Measurements from ENCODE around the gene MSMO1.
"Not testable (repeated sequence)": the region's sequence is repeated elsewhere in the genome, so short reads cannot be mapped to it uniquely, and the experiment has no call there.

MSMO1 gene

DNA sequence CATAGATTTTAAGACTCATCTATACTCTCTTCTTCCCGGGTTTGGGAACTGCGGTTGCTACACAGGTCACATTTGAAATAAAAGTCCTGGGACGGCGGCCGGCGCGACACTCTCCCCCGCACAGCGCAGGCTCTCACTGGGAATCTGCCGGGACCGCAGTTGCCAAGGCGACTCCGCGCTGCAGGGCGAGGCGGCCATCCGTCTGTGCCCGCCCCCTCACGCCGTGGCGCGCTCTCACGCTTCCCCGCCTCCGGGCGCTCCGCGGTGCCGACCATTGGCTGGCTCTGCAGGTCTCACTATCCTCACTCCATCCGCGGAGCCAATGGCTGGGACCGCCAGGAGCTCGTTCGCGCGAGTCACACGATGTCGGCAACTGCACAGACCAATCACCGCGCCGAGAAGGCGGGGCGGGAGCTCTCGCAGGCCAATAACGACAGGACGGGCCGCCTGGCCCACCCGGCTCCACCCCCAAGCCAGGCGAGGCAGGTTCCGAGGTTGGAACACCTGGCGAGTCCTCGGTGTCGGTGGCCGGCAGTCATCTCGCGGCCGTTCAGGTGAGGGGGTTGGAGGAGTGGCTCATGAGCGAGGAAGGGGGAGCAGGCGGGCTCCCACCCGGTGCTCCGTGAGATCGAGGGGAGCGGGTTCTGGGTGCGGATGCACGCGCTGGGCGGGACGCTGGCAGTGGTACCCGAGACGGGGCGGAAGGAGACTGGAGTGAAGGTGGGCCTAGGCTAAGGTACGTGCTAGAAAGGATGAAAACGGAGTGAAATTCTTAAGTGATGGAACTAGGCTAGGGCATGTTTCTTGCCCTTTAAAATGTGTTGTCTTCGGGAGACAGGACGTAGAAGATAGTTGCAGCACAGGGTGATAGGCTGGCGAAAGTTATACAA, at the start of gene MSMO1:
Gene MSMO1 (plus strand): TSS at position 459 of the 890 bp plus-strand sequence. CDS start 5,702 bp downstream, outside the sequence.
- DNase-seq = peak; percentile 96

DNA sequence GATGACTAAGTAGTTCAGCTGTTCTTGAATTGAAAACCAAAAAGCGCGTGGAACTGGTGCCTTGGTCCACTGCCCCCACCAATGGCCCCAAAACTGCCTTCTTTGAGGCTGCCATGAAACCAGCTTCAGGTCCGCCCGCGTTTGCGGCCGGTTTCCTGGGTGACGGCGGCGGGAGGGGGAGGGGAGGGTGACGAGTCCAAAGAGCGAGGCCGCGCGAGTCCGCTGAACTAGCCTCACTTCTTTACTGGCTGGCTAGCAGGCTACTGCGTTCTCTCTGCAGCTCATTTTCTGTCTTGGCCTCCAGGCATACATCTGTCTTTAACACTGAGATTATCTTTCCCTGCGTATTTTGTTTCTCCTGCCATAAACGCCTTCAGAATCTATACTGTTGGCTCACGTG, 47.9 kb upstream of the MSMO1 start:
- not testable (repeated sequence) for DNase-seq

DNA sequence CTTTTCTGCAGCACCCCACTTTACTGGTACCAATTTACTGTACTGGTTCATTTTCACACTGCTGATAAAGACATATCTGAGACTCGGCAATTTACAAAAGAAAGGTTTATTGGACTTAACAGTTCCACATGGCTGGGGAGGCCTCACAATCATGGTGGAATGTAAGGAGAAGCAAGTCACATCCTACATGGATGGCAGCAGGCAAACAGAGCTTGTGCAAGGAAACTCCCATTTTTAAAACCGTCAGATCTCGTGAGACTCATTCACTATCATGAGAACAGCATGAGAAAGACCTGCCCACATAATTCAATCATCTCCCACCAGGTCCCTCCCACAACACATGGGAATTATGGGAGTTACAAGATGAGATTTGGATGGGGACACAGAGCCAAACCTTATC, 42.8 kb upstream of the MSMO1 start:
- DNase-seq = not testable (repeated sequence)

DNA sequence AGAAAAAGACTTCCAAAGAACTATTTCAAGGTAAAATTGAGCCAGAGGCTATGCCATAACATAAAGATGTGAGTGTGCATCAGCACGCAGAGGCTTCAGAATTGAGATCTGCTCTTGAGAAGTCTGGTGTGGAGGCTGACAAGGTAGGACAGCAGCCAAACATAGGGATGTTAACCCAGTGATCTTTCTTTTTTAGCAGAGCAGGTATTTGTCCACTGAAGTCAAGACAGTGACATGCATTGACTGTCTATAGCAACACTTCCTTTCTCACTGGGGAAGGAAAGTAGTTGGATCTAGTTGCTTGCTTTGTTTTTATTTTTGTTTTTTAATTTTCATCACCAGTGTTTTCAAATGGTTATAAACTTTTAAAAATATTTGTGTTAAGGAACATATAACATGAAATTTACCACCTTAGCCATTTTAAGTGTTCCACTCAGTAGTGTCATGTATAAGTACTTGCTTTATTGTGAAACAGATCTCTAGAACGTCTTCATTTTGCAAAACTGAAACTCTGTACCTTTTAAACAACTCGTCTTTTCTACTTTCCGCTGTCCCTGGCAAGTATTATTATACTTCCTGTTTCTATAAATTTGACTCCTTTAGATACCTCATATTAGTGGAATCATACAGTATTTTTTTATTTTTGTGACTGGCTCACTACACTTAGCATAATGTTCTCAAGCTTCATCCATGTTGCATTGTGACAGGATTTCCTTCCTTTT, 40.7 kb upstream of the MSMO1 start:
- not testable (repeated sequence) for DNase-seq

DNA sequence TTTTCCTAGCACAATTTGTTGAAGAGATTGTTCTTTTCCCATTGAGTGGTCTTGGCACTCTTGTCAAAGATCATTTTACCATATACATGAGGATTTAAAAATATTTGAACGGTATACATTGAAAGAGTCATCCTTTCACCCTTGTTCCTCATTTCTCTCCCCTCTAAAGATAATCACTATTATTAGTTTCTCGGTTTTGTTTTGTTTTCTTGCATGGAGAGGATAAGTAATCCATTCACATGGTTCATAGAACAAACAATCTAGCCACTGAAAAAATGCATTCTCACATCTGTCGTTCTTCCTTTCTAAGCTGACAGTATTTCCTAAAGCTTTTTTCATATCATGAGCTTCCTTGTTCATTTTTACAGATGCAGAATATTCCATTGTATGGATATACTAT, 39.2 kb upstream of the MSMO1 start:
- no peak for DNase-seq

DNA sequence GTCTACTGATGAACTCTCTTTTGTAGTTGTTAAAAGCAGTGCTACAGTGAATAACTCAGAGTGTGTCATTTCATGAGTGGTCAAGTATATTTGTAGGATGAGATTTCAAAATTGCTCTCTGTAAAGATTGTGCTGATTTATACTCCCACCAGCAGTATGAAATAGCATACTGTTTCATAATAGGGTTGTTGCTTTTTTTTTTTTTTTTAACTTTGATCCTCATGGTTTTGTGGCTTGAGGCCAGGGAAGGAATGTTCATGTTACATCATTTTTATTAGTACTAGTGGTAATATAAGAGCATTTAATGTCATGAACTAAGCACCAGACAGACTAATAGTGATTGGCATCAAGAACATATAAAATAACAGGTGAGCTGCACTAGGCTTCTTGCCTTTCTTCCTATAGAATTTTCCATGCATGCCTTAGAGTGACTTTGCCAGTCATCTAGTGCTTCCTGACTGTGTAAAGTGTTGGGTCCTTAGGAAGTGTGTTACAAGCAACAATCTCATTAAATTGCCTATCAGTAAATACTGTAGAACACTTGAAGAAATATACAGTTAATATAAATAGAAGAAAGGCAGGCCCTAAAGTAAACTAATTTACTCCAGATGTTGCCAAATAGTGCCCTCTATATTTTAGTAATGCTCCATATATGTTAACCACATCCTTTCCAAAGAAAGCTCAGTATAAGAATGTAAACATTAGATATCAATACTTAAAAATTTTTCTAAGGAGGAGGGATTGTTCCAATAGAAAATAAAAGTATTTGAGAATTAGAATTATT, 38.6 kb upstream of the MSMO1 start:
- no peak for DNase-seq

DNA sequence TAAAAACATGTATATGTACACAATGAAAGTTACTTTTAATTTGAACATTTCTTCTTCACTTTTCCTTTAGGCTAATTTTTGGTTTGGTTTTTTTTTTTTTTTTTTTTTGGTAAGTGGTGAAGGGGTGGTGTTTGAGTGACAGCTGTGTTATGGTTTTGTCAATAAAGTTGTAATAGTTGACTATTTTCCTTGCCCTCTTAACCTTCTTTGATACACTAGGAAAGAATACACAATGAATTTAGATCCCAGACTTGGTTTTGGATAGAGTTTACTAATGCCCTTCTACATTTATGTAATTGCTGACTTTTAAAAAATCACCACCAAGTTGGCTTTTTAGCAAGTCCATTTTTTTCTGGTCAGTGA, 38.1 kb upstream of the MSMO1 start:
- DNase-seq = no peak

DNA sequence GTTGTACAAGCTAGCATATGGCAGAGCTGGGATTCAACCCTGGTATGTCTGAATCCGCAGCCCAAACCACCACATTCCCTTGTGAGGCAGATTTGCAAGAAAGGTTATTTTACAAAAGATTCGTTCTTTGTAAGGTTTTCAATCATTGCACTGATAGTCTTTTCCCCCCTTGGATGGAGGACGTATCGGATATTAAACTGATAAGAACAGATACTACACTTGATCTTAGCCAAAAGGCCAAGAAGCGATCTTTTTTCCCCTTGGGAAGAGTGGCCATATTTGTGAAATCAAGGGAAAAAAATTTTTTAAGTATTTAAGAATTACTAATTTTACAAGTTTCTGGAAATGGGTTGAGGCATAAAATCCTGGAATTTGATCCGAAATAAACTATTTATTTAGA, 34.4 kb upstream of the MSMO1 start:
- no peak for DNase-seq

DNA sequence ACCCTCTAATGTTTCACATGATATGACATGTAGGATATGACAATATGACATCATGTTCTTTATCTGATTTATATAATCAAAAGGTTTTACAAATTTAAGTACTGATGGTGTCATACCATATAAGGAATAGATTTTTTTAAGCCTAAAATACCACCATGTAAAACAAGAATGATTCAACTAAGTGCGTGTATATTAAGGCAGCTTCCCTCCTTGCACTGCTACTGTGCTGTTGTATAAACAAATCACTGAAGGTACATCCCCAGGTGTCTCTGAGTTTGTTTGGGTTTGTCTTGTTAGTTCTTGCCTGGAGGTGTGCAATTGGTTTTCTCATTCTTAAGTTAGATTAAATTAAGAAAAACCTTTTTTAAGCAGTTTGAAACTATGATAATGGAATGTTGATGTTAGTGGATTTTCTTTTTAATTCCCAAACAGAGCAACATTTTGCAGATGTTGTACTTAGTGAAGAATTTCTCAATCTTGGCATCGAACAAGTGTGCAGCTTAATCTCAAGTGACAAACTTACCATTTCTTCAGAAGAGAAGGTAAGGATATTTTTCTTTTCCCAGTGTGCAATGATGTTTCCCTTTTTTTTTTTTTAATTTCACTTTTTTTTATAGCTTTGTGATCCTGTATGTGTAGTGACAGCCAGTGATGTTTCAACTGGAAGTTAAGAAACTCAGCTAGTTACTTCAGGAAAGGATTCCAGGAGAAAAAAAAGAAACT, 33.4 kb upstream of the MSMO1 start:
- DNase-seq = no peak

DNA sequence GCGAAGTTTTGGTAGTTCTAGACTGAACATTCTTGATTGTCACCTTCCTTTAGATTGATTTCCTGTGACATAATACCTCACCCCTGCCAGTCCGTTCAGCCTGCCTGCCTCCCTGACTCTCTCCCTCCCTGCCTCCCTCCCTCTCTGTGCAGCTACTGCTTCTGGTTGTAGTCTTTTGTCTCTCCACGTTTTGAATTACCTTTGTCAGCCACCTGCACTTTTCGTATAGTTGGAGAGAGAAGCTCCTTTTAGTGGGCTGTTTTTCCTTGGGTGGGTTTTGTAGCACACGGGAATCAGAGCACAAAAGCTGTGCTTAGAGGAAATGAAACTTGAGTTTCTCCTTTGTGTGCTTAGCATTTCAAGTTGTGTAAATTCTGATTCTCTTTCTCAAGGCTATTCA, 32.6 kb upstream of the MSMO1 start:
- no peak for DNase-seq

DNA sequence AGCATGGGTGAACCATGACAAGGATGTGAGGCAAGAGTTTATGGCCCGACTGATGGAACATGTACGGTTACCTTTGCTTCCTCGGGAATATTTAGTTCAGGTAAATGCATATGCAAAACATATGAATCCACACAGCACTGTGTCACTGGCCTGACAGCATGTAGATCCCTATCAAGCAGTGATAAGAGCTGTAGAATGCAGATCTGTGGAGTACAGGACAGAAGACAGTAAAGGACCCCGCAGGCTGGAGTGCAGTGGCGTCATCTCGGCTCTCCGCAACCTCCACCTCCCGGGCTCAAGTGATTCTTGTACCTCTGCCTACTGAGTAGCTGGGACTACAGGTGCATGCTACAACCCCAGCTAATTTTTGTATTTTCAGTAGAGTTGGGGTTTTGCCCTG, 29.8 kb upstream of the MSMO1 start:
- DNase-seq = no peak

DNA sequence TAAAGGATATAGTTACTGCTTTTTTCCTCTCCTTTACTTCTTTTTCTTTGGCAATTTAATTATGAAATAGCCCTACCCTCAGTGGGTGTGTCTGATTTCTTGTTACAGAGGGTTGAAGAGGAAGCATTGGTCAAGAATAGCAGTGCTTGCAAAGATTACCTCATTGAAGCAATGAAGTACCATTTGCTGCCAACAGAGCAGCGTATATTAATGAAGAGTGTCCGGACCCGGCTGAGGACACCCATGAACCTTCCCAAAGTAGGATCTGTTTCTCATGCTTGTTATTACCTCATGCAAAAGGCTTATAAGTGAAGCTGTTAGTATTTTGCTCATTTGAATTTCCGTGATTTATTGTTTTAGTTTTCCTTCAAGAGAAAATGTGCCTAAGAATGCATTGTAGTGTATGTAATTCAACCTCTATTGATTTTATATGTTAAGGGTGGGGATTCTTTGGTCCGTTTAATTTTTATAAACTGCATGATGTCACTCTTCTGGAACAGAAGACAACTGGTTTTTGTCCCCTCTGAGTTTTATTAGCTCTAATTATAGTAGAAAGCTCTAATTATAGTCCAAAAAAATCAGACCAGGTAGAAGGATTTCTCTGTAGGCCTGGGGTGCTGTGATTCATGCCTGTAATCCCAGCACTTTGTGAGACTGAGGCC, 27.9 kb upstream of the MSMO1 start:
- DNase-seq = no peak

DNA sequence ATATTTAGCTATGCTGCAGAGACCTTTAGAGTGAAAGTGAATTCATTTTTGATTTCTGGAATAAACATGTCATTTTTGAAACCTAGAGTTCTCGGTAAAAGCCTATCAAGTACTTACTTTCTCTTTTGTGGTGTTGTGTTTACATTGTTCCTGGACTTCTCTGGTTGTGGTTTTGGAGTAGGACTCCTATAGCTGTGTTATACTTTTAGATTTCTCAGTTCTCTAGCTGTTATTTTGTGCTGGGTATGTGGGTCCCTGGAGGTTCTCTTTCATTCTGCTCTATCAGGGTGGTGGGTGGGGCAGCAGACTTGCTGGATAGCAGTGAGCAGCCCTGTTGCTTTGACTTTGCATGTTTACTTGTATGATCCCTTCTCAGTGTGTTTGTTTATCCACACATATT, 25.6 kb upstream of the MSMO1 start:
- DNase-seq = no peak

DNA sequence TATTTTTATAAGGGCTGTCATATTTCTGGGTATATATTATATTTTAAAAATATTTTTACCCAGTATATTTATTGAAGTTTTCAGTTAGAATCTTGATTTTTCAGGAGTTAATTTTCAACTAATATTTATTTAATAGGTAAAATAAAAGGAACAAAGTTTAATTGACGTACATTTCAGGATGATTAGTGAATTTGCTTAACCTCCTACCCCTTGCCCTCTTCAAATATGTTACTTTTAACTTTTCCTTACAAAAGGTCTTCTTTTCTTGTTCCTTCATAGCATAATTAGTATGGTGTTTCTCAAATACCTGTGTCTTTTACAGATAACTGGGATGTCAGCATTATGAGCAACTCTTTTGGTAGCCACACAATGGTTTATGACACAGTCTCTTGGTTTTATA, 24.8 kb upstream of the MSMO1 start:
- DNase-seq = no peak

DNA sequence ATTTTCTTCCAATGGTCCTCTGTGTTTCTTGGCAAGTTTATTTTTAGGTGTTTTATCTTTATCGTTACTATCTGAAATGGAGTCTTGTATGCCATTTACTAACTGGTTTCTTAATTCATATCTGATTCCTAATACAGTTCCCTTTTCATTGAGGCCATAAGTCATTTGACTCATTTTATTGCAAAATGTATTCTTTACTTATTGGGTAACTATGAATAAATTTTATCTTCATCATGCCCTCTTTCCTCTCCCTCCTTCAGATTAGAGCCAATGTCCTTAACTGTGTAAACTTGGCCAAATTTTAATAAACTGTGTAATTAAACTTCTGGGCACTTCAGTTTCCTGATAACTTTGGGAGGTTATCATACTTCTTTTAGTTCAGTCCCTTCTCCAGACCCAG, 19.3 kb upstream of the MSMO1 start:
- DNase-seq = no peak

DNA sequence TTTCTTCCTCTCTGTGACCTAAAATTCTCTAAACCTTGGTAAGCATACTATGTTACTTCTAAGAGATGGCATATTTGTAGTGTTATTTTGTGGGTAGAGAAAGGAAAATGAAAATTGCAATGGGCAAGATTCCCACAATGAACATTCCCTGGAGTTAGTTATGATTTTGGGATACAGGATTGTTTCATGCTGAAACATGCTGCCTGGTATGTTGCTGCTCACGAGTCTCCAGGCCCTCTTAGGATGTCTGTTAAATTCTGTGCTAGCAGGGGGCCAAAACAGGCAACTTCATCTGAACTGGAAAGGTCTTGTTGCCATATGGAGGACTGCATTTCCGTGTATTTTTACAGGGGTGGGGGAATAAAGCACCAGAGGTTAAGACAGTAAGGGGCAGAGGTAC, 18.9 kb upstream of the MSMO1 start:
- no peak for DNase-seq

DNA sequence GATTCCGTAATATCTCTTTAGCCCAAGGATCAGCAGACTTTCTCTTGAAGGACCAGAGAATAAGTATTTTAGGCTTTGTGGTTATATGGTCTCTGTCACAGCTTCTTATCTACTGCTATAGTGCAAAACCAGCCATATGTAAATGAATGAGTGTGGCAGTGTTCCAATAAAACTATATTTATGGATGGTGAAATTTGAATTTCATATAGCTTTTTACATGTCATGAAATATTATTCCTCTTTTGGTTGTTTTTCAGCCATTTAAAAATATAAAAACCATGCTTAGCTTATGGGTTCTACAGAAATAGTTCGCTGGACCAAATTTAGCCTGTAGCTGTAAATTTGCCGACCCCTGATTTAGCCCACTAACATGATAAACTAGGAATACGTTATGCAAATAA, 18.0 kb upstream of the MSMO1 start:
- DNase-seq = no peak

DNA sequence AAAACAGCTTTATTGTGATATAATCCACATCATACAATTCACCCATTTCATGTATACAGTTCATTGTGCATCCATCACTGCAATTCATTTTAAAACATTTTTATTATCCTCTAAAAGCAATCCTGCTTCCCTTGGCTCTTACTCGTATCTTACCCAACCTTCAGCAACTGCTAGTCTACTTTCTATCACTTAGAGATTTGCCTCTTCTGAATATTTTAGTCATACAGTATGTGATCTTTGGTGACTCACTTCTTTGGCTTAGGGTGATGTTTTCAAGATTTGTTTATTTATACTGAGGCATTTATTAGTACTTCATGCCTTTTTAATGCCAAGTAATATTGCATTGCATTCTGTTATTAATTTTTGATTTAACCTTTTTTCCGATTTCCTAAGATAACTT, 15.0 kb upstream of the MSMO1 start:
- no peak for DNase-seq

DNA sequence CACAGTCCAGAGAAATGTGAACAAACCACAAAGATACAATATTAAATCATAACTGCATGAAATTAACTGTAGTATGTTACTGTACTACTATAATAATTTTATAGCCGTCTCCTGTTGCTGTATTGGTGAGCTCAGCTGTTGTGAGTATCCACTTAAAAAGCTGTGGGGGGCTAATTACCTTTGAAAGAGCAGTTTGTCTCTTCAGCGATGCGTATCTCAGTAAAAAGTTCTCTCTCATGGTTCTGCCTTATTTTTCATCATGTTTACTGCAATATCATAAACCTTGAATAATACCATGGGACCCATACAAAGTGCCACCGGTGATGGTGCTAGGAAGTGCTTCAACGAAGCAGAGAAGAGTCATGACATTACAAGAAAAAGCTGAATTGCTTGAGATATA, 8.4 kb upstream of the MSMO1 start:
- no peak for DNase-seq

DNA sequence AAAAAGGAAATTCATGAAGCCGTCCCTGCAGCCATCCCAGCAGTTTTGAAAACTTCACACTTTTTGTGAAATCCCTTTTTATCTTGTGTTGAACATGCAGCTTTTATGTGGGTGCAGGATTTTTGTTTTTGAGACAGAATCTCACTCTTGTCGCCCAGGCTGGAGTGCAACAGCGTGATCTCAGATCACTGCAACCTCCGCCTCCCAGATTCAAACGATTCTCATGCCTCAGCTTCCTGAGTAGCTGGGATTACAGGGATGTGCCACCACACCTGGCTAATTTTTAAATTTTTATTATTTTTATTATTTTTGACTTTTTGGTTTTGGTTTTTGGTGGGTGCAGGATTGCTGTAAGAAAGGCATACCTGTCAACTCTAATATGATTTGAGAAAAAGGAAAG, 8.0 kb upstream of the MSMO1 start:
- no peak for DNase-seq

DNA sequence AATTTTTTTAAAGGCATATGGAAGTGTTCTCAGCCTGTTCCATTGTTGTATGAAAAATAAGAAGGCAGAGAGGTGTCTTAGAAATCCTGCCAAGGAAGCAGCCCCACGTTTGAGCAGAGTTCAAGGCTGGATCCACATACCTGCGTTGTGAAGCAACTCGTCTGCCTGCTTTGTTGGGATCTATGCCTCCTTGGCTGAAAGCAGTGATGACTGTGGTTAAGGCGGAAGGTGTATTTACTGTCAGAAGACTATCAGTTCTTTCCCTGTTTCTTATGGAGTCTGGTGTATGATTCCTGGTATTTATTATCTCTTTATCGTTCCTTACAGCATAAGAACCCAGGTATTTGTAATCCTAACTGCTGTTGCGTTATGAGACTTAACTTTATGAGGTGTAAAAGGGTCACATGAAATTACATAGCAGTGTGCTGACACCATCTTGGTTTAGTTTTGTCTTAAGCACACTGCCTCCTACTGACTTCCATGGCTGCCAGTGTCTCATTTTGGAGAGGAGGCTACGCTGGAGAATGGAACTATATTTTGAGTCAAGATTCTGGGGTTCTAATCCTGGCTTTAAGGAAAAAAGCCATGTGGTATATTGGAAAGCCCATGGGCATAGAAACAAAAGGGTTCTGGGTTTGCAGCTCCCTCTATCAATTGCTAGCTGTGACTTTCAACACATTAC, 3.1 kb upstream of the MSMO1 start:
- no peak for DNase-seq

DNA sequence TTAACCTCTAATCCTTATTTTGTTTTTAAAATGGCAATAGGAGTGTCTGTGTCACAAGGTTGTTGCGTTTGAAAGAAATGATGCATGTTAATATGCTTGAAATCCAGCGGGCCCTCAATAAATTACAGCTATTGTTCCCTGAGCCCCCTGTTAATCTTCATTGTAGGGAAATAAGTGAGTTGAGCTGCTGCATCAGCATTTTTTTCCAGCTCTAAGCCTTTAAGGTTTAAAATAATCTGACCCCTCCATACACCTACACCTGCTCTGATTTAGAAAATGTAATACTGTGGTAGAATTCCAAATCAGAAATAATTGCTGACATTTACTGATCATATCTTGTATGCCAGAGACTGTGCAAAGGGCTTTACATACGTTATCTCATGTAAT, 2.6 kb upstream of the MSMO1 start:
- DNase-seq = no peak

Measured in NK-92 treated with Interleukin-12 subunit alpha and Interleukin-12 subunit beta, amount 100 ng/mL, for 24 hours (cell line).